Measurements from ENCODE around the gene SND1.
"Not testable (repeated sequence)": the region's sequence is repeated elsewhere in the genome, so short reads cannot be mapped to it uniquely, and the experiment has no call there.

The SND1 gene

DNA sequence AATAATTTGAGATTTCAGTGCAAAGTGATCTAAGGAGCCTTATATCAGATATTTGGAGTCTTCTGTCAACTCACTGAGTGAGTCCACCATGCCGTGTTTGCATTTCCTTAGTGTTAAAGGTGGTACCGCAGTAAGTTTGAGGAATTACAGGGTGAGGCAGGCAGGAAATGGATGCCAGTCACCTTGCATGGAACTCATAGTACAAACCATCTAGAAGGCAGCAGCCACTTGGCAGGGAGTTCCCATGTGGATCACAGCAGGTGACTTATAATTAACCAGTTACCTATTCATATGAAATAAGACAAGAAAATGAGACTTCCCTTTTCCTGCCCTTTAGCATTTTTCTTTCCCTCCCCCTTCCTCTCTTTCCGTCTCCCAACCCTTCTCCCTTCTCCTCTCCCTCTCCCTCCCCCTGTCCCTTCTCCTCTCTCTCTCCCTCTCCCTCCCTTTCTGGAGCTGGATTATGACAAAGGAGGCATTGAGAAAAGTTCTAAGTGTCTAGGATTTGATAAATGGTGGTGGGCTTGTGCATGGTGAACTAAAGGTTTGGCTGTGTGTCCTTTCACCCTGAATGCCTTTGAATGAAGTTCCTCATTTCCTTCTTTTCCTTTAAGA is 285.2 kb downstream of the SND1 start:
- no peak for DNase-seq (ENCODE audit: low read depth)

DNA sequence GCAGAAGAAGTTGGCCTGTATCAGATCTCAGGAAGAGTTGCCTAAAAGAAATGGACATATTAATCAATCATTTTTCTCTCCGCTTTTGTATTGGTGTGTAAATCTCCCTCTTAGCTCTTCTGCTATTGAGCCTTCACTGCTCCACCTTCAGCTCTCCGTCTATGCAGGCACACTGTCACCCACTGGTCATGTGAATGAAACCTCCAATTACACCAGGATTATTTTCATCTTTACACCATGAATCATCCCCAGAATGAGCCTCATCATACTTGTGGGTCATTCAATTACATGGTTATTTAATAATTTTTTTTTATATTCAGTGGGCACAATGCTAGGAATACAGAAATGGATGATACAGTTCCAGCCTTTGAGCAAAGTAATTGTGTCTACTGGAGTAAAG is 286.6 kb downstream of the SND1 start:
- no peak for DNase-seq (ENCODE audit: low read depth)

GRCh38 chr7:127940381-127941160 is 288.6 kb downstream of the SND1 start:
- DNase-seq (ENCODE audit: low read depth), result no peak

GRCh38 chr7:127941476-127942210 is 289.6 kb downstream of the SND1 start:
- no peak for DNase-seq (ENCODE audit: low read depth)

GRCh38 chr7:127943541-127944521 is 291.8 kb downstream of the SND1 start:
- no peak for DNase-seq (ENCODE audit: low read depth)

GRCh38 chr7:127946111-127946510 is 294.1 kb downstream of the SND1 start:
- DNase-seq (ENCODE audit: low read depth), result no peak

GRCh38 chr7:127946847-127947246 is 294.9 kb downstream of the SND1 start:
- no peak for DNase-seq (ENCODE audit: low read depth)

DNA sequence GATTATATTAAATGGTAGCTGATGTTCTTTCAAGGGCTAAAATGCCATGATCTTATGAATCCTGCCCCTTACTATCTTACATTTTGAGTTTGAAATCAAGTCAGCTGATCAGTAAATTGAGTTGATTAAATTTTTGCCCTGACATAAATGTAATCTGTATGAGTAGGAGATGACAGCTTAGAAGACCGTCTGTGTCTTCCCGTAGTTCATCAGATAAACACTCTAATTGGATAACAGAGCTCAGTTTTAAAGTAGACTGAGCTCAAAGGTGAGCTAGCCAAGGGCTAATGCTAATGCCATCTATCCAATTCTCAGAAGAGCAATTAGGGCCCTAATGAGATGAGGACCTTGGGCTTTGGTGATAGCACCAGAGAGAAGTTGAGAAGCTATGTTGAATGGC is 296.3 kb downstream of the SND1 start:
- no peak for DNase-seq (ENCODE audit: low read depth)

DNA sequence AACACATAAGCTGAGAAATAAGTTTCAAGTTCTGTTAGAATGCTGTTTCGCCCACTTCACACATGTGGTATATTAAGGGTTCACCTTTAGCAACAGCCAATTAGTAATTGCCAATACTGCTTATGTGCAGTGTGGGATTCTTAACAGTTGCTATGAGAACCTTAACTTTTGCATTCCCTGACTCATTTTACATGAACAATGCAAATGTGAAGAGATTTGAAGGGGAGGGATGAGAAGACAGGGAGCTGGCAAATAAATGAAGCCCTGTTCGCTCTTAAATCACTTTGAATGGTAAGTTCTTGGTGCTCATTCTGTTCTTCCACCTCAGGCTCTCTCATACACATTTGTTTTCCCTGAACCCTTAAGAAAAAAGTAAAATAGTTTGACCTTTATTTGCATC is 296.9 kb downstream of the SND1 start:
- DNase-seq (ENCODE audit: low read depth), result no peak

DNA sequence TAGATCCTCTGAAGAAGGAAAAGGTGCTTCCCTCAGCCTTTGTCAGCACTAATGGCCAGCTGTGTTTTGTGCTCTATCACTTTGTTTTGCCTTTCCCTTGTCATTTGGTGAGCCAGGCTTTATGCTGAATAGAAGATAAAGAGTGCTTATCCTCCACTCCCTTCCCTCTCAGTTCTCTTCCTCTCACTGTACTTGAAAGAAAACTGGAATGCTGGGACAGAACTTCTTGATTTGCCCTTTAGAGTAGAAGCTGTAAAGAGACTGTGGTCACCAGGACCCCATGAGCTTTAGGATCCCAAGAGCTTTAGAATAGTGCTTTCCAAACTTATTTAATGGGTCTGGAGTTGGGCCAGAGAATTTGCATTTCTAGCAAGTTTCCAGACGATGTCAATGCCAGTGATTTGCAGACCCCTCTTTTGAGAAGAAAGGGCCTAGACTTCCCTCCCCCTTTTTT is 297.8 kb downstream of the SND1 start:
- no peak for DNase-seq (ENCODE audit: low read depth)

DNA sequence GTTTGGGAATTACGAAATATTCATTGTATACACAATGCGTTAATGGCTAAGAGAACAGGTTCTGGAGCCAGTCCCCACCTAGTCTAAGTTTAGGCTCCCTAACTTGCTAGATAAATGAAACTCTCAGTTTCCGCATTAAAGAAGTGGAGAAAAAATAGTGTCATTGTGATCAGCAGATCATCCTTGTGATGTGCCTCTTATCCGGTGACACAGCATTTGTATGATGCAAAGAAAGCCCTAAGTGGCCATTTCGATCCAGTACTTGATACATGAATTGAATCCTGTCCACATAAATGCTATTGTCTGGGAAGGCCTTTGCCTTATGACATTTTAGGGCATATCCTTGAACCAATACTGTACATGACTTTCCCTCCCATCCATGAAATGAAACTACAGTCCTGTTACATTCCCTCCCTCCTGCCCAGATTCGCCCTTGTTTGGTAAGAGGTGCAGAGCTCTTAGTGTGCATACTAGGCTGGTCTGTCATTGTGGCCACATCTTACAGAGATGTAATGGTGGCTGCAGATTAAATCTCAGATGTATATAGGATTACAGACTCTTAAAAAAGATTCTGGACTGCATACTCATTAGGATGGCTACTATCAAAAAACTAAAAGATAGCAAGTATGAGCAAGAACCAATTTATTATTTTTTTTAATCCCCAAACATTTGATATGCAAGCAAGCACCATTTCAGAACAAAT is 298.4 kb downstream of the SND1 start:
- DNase-seq (ENCODE audit: low read depth), result no peak

GRCh38 chr7:127953423-127954356 is 301.7 kb downstream of the SND1 start:
- no peak for DNase-seq (ENCODE audit: low read depth)

GRCh38 chr7:127954357-127954748 is 302.4 kb downstream of the SND1 start:
- DNase-seq (ENCODE audit: low read depth), result no peak

GRCh38 chr7:127955051-127955531 is 303.1 kb downstream of the SND1 start:
- DNase-seq (ENCODE audit: low read depth), result no peak

- no peak for DNase-seq (ENCODE audit: low read depth)
Measured at GRCh38 chr7:127957886-127958285, 305.9 kb downstream of the SND1 start.

DNA sequence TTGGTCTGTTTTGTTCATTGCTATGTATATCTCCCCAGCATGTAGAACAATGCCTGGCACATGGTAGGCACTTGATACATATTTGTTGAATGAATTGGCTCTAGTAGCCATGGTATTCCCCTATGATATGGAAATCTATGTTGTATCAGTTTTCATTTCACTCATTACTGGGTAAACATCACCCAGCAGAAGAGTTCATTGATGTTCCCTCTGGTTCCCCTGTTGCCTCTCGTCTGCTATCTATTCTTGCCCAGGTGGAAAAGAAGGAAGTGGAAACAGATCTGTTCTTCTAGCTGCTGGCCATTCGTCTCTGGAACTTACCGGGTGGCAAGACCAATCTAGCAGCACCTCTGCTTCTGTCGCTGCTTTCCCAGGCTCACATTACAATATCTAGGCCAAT is 307.8 kb downstream of the SND1 start:
- DNase-seq (ENCODE audit: low read depth), result no peak

GRCh38 chr7:127961786-127962453 is 309.9 kb downstream of the SND1 start:
- DNase-seq (ENCODE audit: low read depth), result no peak

DNA sequence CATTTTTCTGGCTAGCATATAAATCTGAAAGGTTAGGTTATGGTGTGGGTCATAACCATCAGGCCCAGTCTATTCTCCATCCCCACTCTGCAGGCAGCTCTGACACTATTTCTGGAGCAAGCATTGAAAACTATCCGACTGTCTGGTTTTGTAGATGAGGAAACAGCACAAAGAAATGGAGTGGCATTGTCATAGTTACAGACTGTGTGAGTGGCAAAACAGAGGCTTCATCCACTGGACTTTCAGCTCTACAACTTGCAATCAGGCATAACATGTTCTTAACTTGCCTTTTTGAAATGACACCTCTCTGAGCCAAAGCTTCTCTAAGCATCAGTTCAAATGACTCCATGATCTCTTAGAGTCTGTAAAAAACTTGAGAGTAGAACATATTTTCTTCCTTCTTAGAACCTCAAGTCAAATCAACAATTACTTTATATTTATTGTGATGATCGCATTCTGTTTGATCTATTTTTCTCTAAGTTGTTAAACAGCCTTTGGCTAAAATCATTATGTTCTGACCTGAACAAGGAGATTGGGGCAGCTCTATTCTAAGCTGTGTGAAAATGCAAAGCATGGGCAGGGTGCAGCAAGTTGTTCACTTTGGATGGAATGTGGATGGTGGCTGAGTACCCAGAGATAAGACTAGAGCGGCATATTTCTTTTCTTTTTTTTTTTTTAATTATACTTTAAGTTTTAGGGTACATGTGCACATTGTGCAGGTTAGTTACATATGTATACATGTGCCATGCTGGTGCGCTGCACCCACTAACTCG is 310.8 kb downstream of the SND1 start:
- DNase-seq (ENCODE audit: low read depth), result no peak

- not testable (repeated sequence) for DNase-seq (ENCODE audit: low read depth)
Measured at GRCh38 chr7:127963850-127964249, 311.9 kb downstream of the SND1 start.

All from stimulated activated CD8-positive, alpha-beta memory T cell treated with anti-CD3 and anti-CD28 coated beads, Interleukin-15, amount 100 ng/mL, for 1 hour (primary cell).